LNCAP (cell line): Measurements from ENCODE around the gene MAP3K2.

ENCODE experiments used
- TF ChIP-seq, protein P1 (sequence below): fragments of 450-650 bp; IDR thresholded peaks from 2 replicates; pipeline ENCODE4 v1.5.1; 2017; ENCODE audit warnings: mild to moderate bottlenecking

Gene MAP3K2

DNA sequence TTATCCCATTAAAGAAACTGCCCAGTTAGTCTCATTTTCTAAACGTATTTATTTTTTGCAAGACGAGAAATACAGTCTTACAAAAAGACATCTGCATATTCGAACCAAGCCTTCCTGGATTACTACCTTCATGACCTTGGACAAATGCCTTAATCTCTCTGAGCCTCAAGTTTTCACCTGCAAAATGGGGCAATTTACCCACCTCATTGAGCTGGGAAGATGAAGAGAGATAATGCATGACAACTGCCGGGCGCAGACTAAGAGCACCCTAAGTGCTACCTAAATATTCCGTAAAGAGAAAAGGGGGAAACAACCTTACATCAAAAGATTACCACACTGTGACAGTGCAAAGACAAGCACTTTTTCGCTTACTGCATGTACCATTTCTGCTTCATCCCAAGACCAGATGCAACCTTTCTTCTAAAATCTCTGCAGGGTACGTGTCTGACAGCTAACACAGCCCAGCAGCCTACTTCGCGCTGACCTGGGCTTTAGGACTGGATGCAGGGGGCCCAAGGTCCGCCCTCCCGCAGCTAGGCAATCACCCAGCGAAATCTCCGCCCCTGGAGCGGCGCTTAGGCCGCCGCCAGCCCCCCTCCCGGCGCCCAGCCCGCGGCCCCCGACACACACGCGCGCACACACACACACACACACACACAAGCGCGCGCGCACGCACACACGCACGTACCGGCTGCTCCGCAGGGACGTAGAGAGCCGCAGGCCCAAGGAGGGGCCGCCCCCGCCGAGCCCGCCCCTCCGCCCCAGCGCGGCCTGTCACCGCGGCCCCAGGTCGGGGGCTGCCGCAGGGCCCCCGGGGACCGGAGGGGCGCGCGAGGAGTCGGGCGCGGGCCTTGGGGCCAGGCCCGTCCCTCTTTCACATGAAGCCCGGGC is 766 bp downstream of the MAP3K2 start:
- TF ChIP-seq, protein P1, sequence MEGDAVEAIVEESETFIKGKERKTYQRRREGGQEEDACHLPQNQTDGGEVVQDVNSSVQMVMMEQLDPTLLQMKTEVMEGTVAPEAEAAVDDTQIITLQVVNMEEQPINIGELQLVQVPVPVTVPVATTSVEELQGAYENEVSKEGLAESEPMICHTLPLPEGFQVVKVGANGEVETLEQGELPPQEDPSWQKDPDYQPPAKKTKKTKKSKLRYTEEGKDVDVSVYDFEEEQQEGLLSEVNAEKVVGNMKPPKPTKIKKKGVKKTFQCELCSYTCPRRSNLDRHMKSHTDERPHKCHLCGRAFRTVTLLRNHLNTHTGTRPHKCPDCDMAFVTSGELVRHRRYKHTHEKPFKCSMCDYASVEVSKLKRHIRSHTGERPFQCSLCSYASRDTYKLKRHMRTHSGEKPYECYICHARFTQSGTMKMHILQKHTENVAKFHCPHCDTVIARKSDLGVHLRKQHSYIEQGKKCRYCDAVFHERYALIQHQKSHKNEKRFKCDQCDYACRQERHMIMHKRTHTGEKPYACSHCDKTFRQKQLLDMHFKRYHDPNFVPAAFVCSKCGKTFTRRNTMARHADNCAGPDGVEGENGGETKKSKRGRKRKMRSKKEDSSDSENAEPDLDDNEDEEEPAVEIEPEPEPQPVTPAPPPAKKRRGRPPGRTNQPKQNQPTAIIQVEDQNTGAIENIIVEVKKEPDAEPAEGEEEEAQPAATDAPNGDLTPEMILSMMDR: no peak

DNA sequence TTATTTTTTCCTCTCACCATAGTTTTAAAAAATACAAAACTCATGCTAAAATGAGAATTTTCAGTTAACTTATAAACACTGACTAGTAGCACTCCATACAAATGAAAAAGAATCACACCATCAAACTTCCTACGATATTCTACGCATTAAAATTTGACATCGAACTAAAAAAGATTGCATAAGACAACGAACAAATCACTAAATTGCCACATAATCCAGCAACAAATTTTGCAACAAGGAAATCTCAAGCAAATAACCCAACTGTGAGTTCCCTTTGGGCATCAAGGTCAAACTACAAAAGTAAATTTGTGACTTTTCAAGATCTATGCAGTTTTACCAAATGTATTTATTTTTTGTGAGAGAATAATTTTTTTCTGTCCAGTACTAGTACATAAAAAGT is 1.5 kb downstream of the MAP3K2 start:
- TF ChIP-seq, protein P1: no peak

DNA sequence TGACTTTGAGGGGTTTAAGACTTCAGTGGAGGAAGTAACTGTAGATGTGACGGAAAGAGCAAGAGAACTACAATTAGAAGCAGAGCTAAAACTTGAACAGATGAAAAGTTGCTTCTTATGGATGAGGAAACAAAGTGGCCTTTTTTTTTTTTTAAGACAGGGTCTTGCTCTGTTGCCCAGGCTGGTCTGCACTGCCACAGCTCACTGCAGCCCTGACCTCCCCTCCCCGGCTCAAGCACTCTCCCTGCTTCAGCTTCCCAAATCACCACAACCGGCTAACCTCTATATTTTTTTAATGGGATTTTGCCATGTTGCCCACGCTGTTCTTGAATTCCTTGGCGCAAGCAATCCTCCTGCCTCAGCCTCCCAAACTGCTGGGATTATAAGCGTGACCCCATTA is 3.2 kb downstream of the MAP3K2 start:
- TF ChIP-seq, protein P1: no peak

DNA sequence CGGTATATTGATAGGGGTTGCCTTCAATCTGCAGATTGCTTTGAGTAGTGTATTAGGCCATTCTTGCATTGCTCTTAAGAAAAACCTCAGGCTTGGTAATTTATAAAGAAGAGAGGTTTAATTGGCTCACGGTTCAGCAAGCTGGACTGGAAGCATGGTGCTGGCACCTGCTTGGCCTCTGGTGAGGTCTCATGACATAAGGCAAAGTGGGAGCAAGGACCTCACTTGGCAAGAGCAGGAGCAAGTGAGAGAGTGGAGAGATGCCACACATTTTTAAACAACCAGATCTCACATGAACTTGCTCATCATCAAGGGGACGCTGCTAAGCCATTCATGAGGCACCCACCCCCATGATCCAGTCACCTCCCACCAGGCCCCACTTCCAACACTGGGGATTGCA is 4.9 kb downstream of the MAP3K2 start:
- TF ChIP-seq, protein P1: no peak

DNA sequence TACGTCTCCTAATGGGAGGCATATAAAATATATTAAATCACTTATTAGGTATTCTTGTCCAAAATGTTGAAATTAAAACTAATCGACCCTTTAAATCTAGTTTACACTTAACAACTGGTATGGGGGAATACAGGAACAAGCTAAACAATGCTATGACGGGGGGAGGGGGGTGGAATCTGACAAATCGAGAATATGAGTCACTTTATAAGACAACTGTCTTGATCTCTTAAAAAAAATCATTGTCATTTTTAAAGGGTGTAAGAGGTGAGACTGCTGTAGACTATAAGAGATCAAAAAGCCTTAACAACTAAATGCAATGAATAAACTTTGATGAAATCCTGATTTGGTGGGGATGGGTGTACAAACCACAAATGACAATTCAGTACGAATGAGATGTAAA is 6.0 kb downstream of the MAP3K2 start:
- TF ChIP-seq, protein P1: no peak

DNA sequence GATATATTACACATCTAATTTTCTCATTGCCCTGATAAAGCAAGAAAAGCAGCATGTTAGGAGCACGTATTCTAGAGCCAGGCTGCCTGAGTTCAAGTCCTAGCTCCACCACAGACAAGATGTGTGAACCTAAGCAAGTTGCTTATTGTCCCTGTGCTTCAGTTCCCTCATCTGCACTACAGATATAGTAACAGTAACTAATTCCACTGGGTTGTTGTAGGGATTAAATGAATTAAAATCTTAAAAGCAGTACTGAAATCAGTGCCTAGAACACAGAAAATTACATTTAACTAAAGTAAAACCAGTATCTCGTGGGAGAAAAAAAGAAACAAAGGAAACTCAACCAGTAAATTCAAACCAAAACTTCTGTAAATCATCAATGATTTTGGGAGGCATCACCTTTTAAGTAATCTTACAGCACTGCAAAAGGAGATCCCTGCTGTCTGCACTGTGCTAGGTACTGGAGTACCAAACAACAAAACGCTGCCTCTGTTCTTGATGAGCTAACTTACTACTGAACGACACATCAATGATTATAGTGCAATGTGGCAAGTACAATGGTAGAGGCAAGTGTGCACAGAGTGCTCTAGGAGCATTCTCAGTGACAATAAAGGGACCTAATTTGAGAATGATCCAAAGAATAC is 7.9 kb downstream of the MAP3K2 start:
- TF ChIP-seq, protein P1: no peak

DNA sequence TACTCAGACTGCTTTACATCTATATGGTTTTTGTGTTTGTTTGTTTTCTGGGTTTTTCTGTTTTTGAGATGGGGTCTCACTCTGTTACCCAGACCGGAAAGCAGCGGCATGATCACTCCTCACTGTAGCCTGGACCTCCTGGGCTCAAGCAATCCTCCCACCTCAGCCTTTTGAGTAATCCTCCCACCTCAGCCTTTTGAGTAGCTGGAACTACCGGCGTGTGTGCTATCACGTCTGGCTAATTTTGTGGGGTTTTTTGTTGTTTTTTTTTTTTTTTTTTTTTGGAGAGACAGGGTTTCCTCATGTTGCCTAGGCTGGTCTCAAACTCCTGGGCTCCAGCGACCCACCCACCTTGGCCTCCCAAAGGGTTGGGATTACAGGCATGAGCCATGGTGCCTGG is 9.1 kb downstream of the MAP3K2 start:
- TF ChIP-seq, protein P1: no peak
